ENCODE measurements around the gene DEFB116.
"Not testable (repeated sequence)": the region's sequence is repeated elsewhere in the genome, so short reads cannot be mapped to it uniquely, and the experiment has no call there.

GRCh38 chr20:31284964-31285363 is 23.4 kb downstream of the DEFB116 start:
- not testable (repeated sequence) for TF ChIP-seq POLR2A, CTCF (IDR thresholded peaks at IDR 0.05)
